HepG2 (cell line): ENCODE results near the gene PRMT5. TPM values are rescaled to one million over a fixed set of nuclear protein-coding genes. Genes with fewer than 3 reads are reported as not detected.

Experiments used
- ARNTL ChIP-seq: sonication (generic); formaldehyde crosslinking; IDR thresholded peaks from 2 replicates; pipeline ENCODE4 v1.4.0; 2020; ENCODE audit warnings: mild to moderate bottlenecking, missing genetic modification reagents
- CEBPG ChIP-seq: IDR thresholded peaks from 2 replicates; pipeline ENCODE4 v1.6.1; 2016
- CREBL2 ChIP-seq: sonication (generic); formaldehyde crosslinking; IDR thresholded peaks from 2 replicates; pipeline ENCODE4 v1.8.1; 2023; ENCODE audit warnings: missing genetic modification reagents, mild to moderate bottlenecking, borderline replicate concordance
- E2F1 ChIP-seq: sonication (generic); formaldehyde crosslinking; IDR thresholded peaks from 2 replicates; pipeline ENCODE4 v1.5.0; 2020; ENCODE audit warnings: missing genetic modification reagents
- EHMT2 ChIP-seq: fragments of 200-600 bp; sonication (generic); IDR thresholded peaks from 2 replicates; pipeline ENCODE4 v1.7.0; 2017; ENCODE audit warnings: antibody characterized with exemption, low read depth, low read length, borderline replicate concordance
- FIP1L1 ChIP-seq: fragments of 200-400 bp; formaldehyde crosslinking; IDR thresholded peaks from 2 replicates; pipeline ENCODE4 v1.6.1; 2018; ENCODE audit warnings: low read depth, mild to moderate bottlenecking, low read length, moderate library complexity, borderline replicate concordance; ENCODE audit not compliant: insufficient read depth
- GATA4 ChIP-seq: sonication (generic); IDR thresholded peaks from 2 replicates; pipeline ENCODE4 v1.6.1; 2016; ENCODE audit warnings: antibody characterized with exemption, low read depth, borderline replicate concordance
- GMEB1 ChIP-seq: sonication (generic); formaldehyde crosslinking; IDR thresholded peaks from 2 replicates; pipeline ENCODE4 v1.5.1; 2020; ENCODE audit warnings: missing genetic modification reagents, mild to moderate bottlenecking, borderline replicate concordance
- HOXA3 ChIP-seq: sonication (generic); formaldehyde crosslinking; IDR thresholded peaks from 2 replicates; pipeline ENCODE4 v1.5.0; 2020; ENCODE audit warnings: missing genetic modification reagents
- MBNL3 ChIP-seq: fragments of 250-450 bp; sonication (Bioruptor Pico); conservative IDR thresholded peaks from 2 replicates; pipeline ENCODE4 v1.8.0; 2022; ENCODE audit warnings: mild to moderate bottlenecking, inconsistent platforms
- MED13 ChIP-seq: sonication (generic); formaldehyde crosslinking; IDR thresholded peaks from 2 replicates; pipeline ENCODE4 v1.5.0; 2020; ENCODE audit warnings: missing genetic modification reagents
- MLX ChIP-seq: IDR thresholded peaks from 2 replicates; pipeline ENCODE4 v1.6.1; 2016
- MXI1 ChIP-seq: IDR thresholded peaks from 3 replicates; pipeline ENCODE4 v1.6.1; 2012; ENCODE audit warnings: low read depth, low read length, inconsistent platforms, borderline replicate concordance
- PCBP2 ChIP-seq: fragments of 200-400 bp; formaldehyde crosslinking; optimal IDR thresholded peaks from 2 replicates; pipeline ENCODE3; 2018; ENCODE audit warnings: low read length, low read depth; ENCODE audit not compliant: poor library complexity, severe bottlenecking
- PLRG1 ChIP-seq: fragments of 450-650 bp; conservative IDR thresholded peaks from 2 replicates; pipeline ENCODE4 v1.6.1; 2016
- XBP1 ChIP-seq: sonication (generic); formaldehyde crosslinking; IDR thresholded peaks from 2 replicates; pipeline ENCODE4 v1.5.0; 2020; ENCODE audit warnings: missing genetic modification reagents
- ZBTB46 ChIP-seq: sonication (generic); formaldehyde crosslinking; IDR thresholded peaks from 2 replicates; pipeline ENCODE4 v1.4.0; 2020; ENCODE audit warnings: mild to moderate bottlenecking, missing genetic modification reagents, borderline replicate concordance
- ZFP1 ChIP-seq: IDR thresholded peaks from 2 replicates; pipeline ENCODE4 v1.6.1; 2016
- ZFP36L2 ChIP-seq: sonication (generic); formaldehyde crosslinking; IDR thresholded peaks from 2 replicates; pipeline ENCODE4 v1.4.0; 2020; ENCODE audit warnings: missing genetic modification reagents
- ZNF180 ChIP-seq: sonication (generic); formaldehyde crosslinking; IDR thresholded peaks from 2 replicates; pipeline ENCODE4 v1.4.0; 2020; ENCODE audit warnings: low read depth, missing genetic modification reagents, borderline replicate concordance
- ZNF432 ChIP-seq: sonication (generic); formaldehyde crosslinking; IDR thresholded peaks from 2 replicates; pipeline ENCODE4 v1.5.0; 2020; ENCODE audit warnings: missing genetic modification reagents, mild to moderate bottlenecking, borderline replicate concordance
- ZNF484 ChIP-seq: sonication (generic); formaldehyde crosslinking; IDR thresholded peaks from 2 replicates; pipeline ENCODE4 v1.5.1; 2020; ENCODE audit warnings: mild to moderate bottlenecking, low read depth, missing genetic modification reagents, borderline replicate concordance
- ZNF563 ChIP-seq: sonication (generic); formaldehyde crosslinking; IDR thresholded peaks from 2 replicates; pipeline ENCODE4 v1.8.0; 2022; ENCODE audit warnings: mild to moderate bottlenecking, moderate library complexity, missing genetic modification reagents
- ZNF660 ChIP-seq: sonication (generic); formaldehyde crosslinking; IDR thresholded peaks from 2 replicates; pipeline ENCODE4 v1.5.1; 2020; ENCODE audit warnings: mild to moderate bottlenecking, low read depth, missing genetic modification reagents, borderline replicate concordance
- ZNF7 ChIP-seq: IDR thresholded peaks from 2 replicates; pipeline ENCODE4 v1.6.1; 2016; ENCODE audit warnings: missing biosample characterization, missing genetic modification reagents
- ZNF839 ChIP-seq: sonication (generic); formaldehyde crosslinking; IDR thresholded peaks from 2 replicates; pipeline ENCODE4 v1.4.0; 2020; ENCODE audit warnings: missing genetic modification reagents, mild to moderate bottlenecking, borderline replicate concordance
- polyA plus RNA-seq, 8 experiments: library from polyadenylated mRNA; depleted of rRNA in 3 of 8; stranded (reverse) in 7 of 8; unstranded in 1 of 8; fragments of >200 nt; fragmentation: Illumina TruSeq in 4 of 8; extraction: Trizol in 4 of 8; gene quantifications; 2 replicates each; pipeline versions ENCODE4 v1.2.1 to v1.2.3, GENCODE V29; 2011 to 2016; ENCODE audit warnings: low read depth in 4 of 8, missing spikeins in 1 of 8, mixed read lengths in 1 of 8; ENCODE audit not compliant: insufficient read depth in 1 of 8
- total RNA-seq, 5 experiments: library from RNA; depleted of rRNA; stranded (reverse); fragments of >200 nt; fragmentation: Illumina TruSeq; extraction: Trizol; gene quantifications; 2 replicates each; pipeline ENCODE4 v1.2.3, GENCODE V29; 2016; ENCODE audit warnings: low read depth in 1 of 5

PRMT5 gene
- total and polyA plus RNA-seq, 2 of the 13 experiments (the other 11 are each of a cell fraction or from before 2014, with no cell fraction given): 210 to 354 TPM

- TF ChIP-seq ZNF432 (CRISPR knock-in tag) (no peak), MXI1 (no peak; the same call in 2 of the 3 replicates), PLRG1 (no peak), MED13 (CRISPR knock-in tag) (no peak), CEBPG (CRISPR knock-in tag) (peak; percentile 86), MBNL3 (CRISPR knock-in tag) (no peak), MLX (CRISPR knock-in tag) (peak; percentile 89), ARNTL (peak; percentile 93), ZBTB46 (CRISPR knock-in tag) (peak; percentile 99), HOXA3 (CRISPR knock-in tag) (no peak), ZNF839 (CRISPR knock-in tag) (peak; percentile 63; the same call in 1 of the 2 replicates), ZNF180 (no peak), E2F1 (CRISPR knock-in tag) (no peak), EHMT2 (0 out of 2 replicates have a peak, but pooled peaks have one; percentile 38), XBP1 (CRISPR knock-in tag) (no peak), PCBP2 (peak; percentile 88), GATA4 (peak; percentile 74; the same call in 1 of the 2 replicates), CREBL2 (peak; percentile 83; the same call in 1 of the 2 replicates), ZNF563 (CRISPR knock-in tag) (no peak), ZNF660 (CRISPR knock-in tag) (no peak; the same call in 1 of the 2 replicates), FIP1L1 (no peak), ZFP1 (CRISPR knock-in tag) (no peak), GMEB1 (CRISPR knock-in tag) (peak; percentile 49; the same call in 1 of the 2 replicates), ZNF7 (CRISPR knock-in tag) (no peak), ZNF484 (CRISPR knock-in tag) (no peak), ZFP36L2 (CRISPR knock-in tag) (no peak)
These were observed 48.7 kb upstream of the PRMT5 start (continued) for GRCh38 chr14:22977684-22978486.
